VCaP (cell line): ENCODE measurements around the gene SH3GLB1.
"Not testable (repeated sequence)": the region's sequence is repeated elsewhere in the genome, so short reads cannot be mapped to it uniquely, and the experiment has no call there.

Experiments
- H3K27ac ChIP-seq: fragments of 450-650 bp; 2 replicates; pipeline ENCODE4 v1.5.1; 2017
- TF ChIP-seq, protein P1 (sequence below): fragments of 450-650 bp; conservative IDR thresholded peaks from 2 replicates; pipeline ENCODE4 v1.5.1; 2017; ENCODE audit warnings: mild to moderate bottlenecking, moderate library complexity

The SH3GLB1 gene

GRCh38 chr1:86701731-86702130 is 2.6 kb upstream of the SH3GLB1 start:
- H3K27ac ChIP-seq: no peak overlapping the region
- TF ChIP-seq, protein P1, sequence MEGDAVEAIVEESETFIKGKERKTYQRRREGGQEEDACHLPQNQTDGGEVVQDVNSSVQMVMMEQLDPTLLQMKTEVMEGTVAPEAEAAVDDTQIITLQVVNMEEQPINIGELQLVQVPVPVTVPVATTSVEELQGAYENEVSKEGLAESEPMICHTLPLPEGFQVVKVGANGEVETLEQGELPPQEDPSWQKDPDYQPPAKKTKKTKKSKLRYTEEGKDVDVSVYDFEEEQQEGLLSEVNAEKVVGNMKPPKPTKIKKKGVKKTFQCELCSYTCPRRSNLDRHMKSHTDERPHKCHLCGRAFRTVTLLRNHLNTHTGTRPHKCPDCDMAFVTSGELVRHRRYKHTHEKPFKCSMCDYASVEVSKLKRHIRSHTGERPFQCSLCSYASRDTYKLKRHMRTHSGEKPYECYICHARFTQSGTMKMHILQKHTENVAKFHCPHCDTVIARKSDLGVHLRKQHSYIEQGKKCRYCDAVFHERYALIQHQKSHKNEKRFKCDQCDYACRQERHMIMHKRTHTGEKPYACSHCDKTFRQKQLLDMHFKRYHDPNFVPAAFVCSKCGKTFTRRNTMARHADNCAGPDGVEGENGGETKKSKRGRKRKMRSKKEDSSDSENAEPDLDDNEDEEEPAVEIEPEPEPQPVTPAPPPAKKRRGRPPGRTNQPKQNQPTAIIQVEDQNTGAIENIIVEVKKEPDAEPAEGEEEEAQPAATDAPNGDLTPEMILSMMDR: no peak

DNA sequence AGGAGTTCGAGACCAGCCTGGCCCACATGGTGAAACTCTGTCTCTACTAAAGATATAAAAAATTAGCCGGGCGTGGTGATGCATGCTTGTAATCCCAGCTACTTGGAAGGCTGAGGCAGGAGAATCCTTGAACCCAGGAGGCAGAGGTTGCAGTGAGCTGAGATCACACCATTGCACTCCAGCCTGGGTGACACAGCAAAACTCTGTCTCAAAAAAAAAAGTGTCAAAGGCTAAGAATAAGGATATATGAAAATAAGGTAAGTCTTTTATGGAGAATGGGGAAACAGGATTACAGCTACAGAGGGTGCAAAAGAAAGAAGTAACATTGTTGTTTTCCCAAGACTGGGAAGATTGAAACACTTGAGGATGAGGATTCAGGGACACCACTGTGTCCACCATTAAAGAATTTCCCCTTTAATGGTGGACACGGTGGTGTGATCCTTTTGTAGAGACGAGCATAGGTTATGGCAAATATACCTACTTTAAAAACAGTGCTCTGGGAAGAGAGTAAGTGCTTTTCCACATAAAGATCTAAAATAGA is 1.4 kb upstream of the SH3GLB1 start:
- not testable (repeated sequence) for H3K27ac ChIP-seq

DNA sequence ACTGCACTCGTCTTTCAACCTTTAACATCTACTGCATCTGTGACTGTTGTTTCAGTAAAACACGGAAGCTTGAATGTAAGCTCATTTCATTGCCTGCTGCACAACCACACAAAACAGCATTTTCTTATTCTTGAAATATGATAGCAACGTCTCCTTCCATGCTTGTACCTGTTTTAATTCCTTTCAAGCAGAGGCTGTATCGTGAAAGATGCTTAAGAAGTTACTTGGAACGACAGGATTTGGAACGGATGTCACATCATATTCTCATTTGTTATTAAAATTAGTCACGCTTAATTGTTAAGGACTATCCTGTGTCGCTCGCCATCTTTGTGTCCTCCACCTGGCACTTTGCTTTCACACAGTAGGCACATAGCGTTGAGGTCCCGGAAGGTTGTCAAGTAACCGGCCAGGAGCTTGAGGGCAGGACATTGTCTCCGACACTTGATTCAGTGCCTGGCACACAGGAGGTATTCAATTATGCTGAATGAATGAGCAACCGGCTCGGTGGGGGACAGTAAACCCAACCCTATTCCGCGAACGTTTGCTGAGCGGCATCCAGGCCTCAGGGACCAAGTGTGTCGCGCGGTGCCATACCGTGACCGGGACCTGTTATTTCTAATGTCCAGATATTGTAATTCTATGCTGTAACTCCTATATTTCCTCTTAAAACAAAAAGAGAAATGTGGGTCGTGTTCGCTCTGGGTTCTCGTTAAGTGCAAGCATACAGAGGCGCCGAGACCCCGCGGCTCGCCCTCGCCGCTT is 499 bp upstream of the SH3GLB1 start:
- peak overlapping the region; percentile 92 for H3K27ac ChIP-seq
- TF ChIP-seq, protein P1: no peak

- H3K27ac ChIP-seq: peak overlapping the region; percentile 92
- TF ChIP-seq, protein P1: no peak
Observed at GRCh38 chr1:86704972-86705664, 742 bp downstream of the SH3GLB1 start.

DNA sequence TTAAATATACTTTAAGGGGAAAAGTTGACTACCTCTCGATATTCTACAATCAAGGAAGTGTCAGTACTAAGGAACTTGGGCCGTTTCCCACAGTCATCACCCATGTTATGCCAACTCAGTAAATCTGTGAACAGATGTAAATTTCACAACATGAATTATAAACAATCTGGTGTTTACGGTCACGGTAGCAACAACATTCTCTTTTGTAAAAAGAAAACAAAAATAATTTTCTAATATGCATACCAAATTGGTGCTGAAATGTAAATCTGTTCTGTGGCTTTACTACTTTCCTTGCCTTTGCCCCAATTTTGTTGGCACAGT is 1.2 kb downstream of the SH3GLB1 start:
- H3K27ac ChIP-seq: peak overlapping the region; percentile 92
- TF ChIP-seq, protein P1: no peak

DNA sequence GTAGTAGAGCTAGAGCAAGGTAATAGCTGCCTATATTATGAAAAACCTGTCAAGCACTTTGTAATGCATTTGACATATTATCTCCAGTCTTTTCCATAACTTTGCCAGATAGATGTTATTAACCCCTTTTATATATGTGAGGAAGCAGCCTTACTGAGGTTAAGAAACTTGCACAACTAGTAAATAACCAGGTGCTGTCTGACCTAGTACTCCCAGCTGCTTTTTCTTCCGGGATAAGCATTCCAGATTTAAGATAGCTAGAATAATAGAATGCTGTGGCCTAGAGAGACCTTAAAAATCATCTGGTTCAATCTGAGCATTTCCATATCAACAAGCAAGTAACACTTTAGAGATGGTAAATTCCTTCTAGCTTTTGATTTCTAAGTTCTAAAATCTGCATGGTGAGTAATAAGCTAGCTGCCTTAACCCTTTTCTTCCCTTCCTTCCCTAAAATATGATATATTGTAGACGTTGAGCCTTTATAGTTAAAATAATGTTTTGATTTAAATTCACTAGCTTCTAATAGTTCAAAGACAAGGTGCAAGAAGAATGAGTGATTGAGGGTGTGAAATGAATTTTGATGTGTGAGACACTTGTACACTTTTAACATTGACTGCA is 1.8 kb downstream of the SH3GLB1 start:
- H3K27ac ChIP-seq: peak overlapping the region; percentile 92
- TF ChIP-seq, protein P1: no peak

GRCh38 chr1:86708920-86709319 is 4.5 kb downstream of the SH3GLB1 start:
- no peak overlapping the region for H3K27ac ChIP-seq
- TF ChIP-seq, protein P1: no peak
